Neuron (in vitro differentiated cells): ENCODE data around the gene MRPL42.
A peak's percentile ranks its signal among the peaks of the same experiment; 100 is the strongest.

ENCODE experiments used
- H2AFZ ChIP-seq: one replicate; pipeline ENCODE4 v1.6.1; 2013; ENCODE audit warnings: low read depth, mild to moderate bottlenecking, inconsistent platforms, low read length, moderate library complexity
- H3K27me3 ChIP-seq: one replicate; pipeline ENCODE4 v1.6.1; 2013; ENCODE audit warnings: low read length; ENCODE audit not compliant: insufficient read depth
- H3K36me3 ChIP-seq: one replicate; pipeline ENCODE4 v1.6.1; 2013; ENCODE audit warnings: low read length; ENCODE audit not compliant: insufficient read depth
- H3K4me1 ChIP-seq: one replicate; pipeline ENCODE4 v1.6.1; 2013; ENCODE audit warnings: low read length; ENCODE audit not compliant: insufficient read depth
- H3K4me3 ChIP-seq: 2 replicates; pipeline ENCODE4 v1.5.1; 2013; ENCODE audit warnings: mild to moderate bottlenecking, low read length, moderate library complexity
- H3K9me3 ChIP-seq: one replicate; pipeline ENCODE4 v1.6.1; 2013; ENCODE audit warnings: low read length

Gene MRPL42

GRCh38 chr12:93456077-93456476 is 11.2 kb upstream of the MRPL42 start:
- H2AFZ ChIP-seq = no peak overlapping the region
- H3K4me1 ChIP-seq = no peaks in the 10 kb centered on the region
- no peaks in the 10 kb centered on the region for H3K27me3 ChIP-seq
- no peak overlapping the region for H3K4me3 ChIP-seq
- no peaks in the 10 kb centered on the region for H3K36me3 ChIP-seq
- H3K9me3 ChIP-seq = no peaks in the 10 kb centered on the region

- Histone ChIP-seq H2AFZ (no peak overlapping the region), H3K4me3 (no peak overlapping the region), H3K27me3 (no peaks in the 10 kb centered on the region), H3K4me1 (no peaks in the 10 kb centered on the region), H3K9me3 (no peaks in the 10 kb centered on the region), H3K36me3 (no peaks in the 10 kb centered on the region)
Measured at GRCh38 chr12:93459097-93459496, 8.2 kb upstream of the MRPL42 start.

- Histone ChIP-seq H3K9me3 (no peaks in the 10 kb centered on the region), H3K4me3 (no peak overlapping the region), H3K4me1 (no peaks in the 10 kb centered on the region), H2AFZ (no peak overlapping the region), H3K27me3 (no peaks in the 10 kb centered on the region), H3K36me3 (no peaks in the 10 kb centered on the region)
Measured at GRCh38 chr12:93460003-93460402, 7.3 kb upstream of the MRPL42 start.

GRCh38 chr12:93460902-93461301 is 6.4 kb upstream of the MRPL42 start:
- no peaks in the 10 kb centered on the region for H3K9me3 ChIP-seq
- H2AFZ ChIP-seq = no peak overlapping the region
- H3K4me3 ChIP-seq = no peak overlapping the region
- H3K27me3 ChIP-seq = no peaks in the 10 kb centered on the region
- H3K36me3 ChIP-seq = no peaks in the 10 kb centered on the region
- H3K4me1 ChIP-seq = no peaks in the 10 kb centered on the region

GRCh38 chr12:93461503-93461902 is 5.8 kb upstream of the MRPL42 start:
- no peaks in the 10 kb centered on the region for H3K4me1 ChIP-seq
- H3K9me3 ChIP-seq = no peaks in the 10 kb centered on the region
- no peak overlapping the region for H2AFZ ChIP-seq
- H3K36me3 ChIP-seq = no peaks in the 10 kb centered on the region
- no peaks in the 10 kb centered on the region for H3K27me3 ChIP-seq
- H3K4me3 ChIP-seq = no peak overlapping the region

GRCh38 chr12:93465841-93466240 is 1.5 kb upstream of the MRPL42 start:
- H3K4me3 ChIP-seq = no peak overlapping the region
- no peak overlapping the region for H2AFZ ChIP-seq
- peaks cover 12% of the 10 kb centered on the region for H3K36me3 ChIP-seq
- peaks cover 9% of the 10 kb centered on the region for H3K4me1 ChIP-seq
- no peaks in the 10 kb centered on the region for H3K27me3 ChIP-seq
- H3K9me3 ChIP-seq = no peaks in the 10 kb centered on the region

GRCh38 chr12:93466625-93467350 is 526 bp upstream of the MRPL42 start:
- peaks cover 22% of the 10 kb centered on the region for H3K36me3 ChIP-seq
- peak overlapping the region; percentile 18 for H2AFZ ChIP-seq
- peak overlapping the region; percentile 65 for H3K4me3 ChIP-seq
- no peaks in the 10 kb centered on the region for H3K9me3 ChIP-seq
- H3K4me1 ChIP-seq = peaks cover 9% of the 10 kb centered on the region
- no peaks in the 10 kb centered on the region for H3K27me3 ChIP-seq

GRCh38 chr12:93468008-93468371 is 676 bp downstream of the MRPL42 start:
- Histone ChIP-seq H3K4me1 (peaks cover 9% of the 10 kb centered on the region), H3K9me3 (no peaks in the 10 kb centered on the region), H3K36me3 (peaks cover 29% of the 10 kb centered on the region), H3K27me3 (no peaks in the 10 kb centered on the region), H2AFZ (peak overlapping the region; percentile 18), H3K4me3 (peak overlapping the region; percentile 65)

GRCh38 chr12:93469386-93469785 is 2.1 kb downstream of the MRPL42 start:
- Histone ChIP-seq H3K27me3 (no peaks in the 10 kb centered on the region), H2AFZ (no peak overlapping the region), H3K4me1 (peaks cover 9% of the 10 kb centered on the region), H3K4me3 (peak overlapping the region; percentile 65), H3K36me3 (peaks cover 35% of the 10 kb centered on the region), H3K9me3 (no peaks in the 10 kb centered on the region)

- no peak overlapping the region for H3K4me3 ChIP-seq
Measured at GRCh38 chr12:93476555-93476954, 9.2 kb downstream of the MRPL42 start.

GRCh38 chr12:93482721-93483120 is 15.4 kb downstream of the MRPL42 start:
- H3K4me3 ChIP-seq = no peak overlapping the region
- no peaks in the 10 kb centered on the region for H3K9me3 ChIP-seq
- H3K4me1 ChIP-seq = no peaks in the 10 kb centered on the region
- peaks cover 90% of the 10 kb centered on the region for H3K36me3 ChIP-seq
- no peak overlapping the region for H2AFZ ChIP-seq
- no peaks in the 10 kb centered on the region for H3K27me3 ChIP-seq

More at GRCh38 chr12:93476555-93476954, 9.2 kb downstream of the MRPL42 start:
- Histone ChIP-seq H3K27me3 (no peaks in the 10 kb centered on the region), H3K36me3 (peaks cover 73% of the 10 kb centered on the region), H3K9me3 (no peaks in the 10 kb centered on the region), H2AFZ (no peak overlapping the region), H3K4me1 (no peaks in the 10 kb centered on the region)

GRCh38 chr12:93483151-93483807 is 16.0 kb downstream of the MRPL42 start:
- Histone ChIP-seq H3K4me1 (no peaks in the 10 kb centered on the region), H3K36me3 (peaks cover 90% of the 10 kb centered on the region), H3K27me3 (no peaks in the 10 kb centered on the region), H3K9me3 (no peaks in the 10 kb centered on the region), H3K4me3 (no peak overlapping the region), H2AFZ (no peak overlapping the region)

- Histone ChIP-seq H3K4me1 (no peaks in the 10 kb centered on the region), H3K27me3 (no peaks in the 10 kb centered on the region), H3K4me3 (no peak overlapping the region), H3K36me3 (peaks cover 89% of the 10 kb centered on the region), H3K9me3 (no peaks in the 10 kb centered on the region), H2AFZ (no peak overlapping the region)
Measured at GRCh38 chr12:93484315-93484981, 17.1 kb downstream of the MRPL42 start.
